Stimulated activated naive CD8-positive, alpha-beta T cell treated with anti-CD3 and anti-CD28 coated beads, Interleukin-15, amount 100 ng/mL, for 72 hours (primary cell): ENCODE measurements around the gene GRHPR.
"Not testable (repeated sequence)": the region's sequence is repeated elsewhere in the genome, so short reads cannot be mapped to it uniquely, and the experiment has no call there.

Experiments
- ATAC-seq: fragments of 150-1000 bp; cut with Tn5 transposase; 2 replicates; pipeline ENCODE4 v1.10.0; 2021; ENCODE audit warnings: mild to moderate bottlenecking, moderate library complexity
- DNase-seq, 2 donors: peaks; one replicate each; pipeline ENCODE4 v3.0.0; 2021 to 2022
- H3K27ac Mint-ChIP-seq, 2 donors: one replicate each; pipeline ENCODE4 v1.8.0; 2022; ENCODE audit warnings: mild to moderate bottlenecking in 2 of 2, mixed read lengths in 2 of 2, moderate library complexity in 2 of 2
- H3K27me3 Mint-ChIP-seq: one replicate; pipeline ENCODE4 v1.8.0; 2022; ENCODE audit warnings: mixed read lengths
- H3K4me1 Mint-ChIP-seq: one replicate; pipeline ENCODE4 v1.8.0; 2022; ENCODE audit warnings: mild to moderate bottlenecking, mixed read lengths
- H3K4me3 Mint-ChIP-seq, 2 donors: one replicate each; pipeline ENCODE4 v1.8.0; 2022; ENCODE audit warnings: mild to moderate bottlenecking in 2 of 2, mixed read lengths in 2 of 2, moderate library complexity in 1 of 2
- H3K9me3 Mint-ChIP-seq, 2 donors: one replicate each; pipeline ENCODE4 v1.8.0; 2022; ENCODE audit warnings: mixed read lengths in 2 of 2

Gene GRHPR

DNA sequence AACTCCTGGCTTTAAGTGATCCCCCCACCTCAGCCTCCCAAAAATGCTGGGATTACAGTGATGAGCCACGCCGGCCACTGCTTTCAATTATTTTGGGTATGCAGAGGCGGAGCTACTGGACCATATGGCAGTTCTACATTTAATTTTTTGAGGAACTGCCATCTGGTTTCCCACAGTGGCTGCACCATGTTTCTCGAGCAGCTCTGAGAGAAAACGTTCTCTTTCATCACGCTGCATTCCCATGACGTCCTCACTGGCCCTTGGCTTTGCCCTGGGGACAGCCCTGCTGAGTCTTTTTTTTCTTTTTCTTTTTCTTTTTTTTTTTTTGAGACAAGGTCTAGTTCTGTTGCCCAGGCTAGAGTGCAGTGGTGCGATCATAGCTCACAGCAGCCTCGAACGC is 35.5 kb upstream of the GRHPR start:
- DNase-seq, result no peak
- no peak for ATAC-seq
- Mint-ChIP-seq H3K4me3 (no peak overlapping the region), H3K9me3 (no peaks in the 10 kb centered on the region), H3K27me3 (no peaks in the 10 kb centered on the region), H3K4me1 (peaks cover 5% of the 10 kb centered on the region), H3K27ac (no peak overlapping the region)

DNA sequence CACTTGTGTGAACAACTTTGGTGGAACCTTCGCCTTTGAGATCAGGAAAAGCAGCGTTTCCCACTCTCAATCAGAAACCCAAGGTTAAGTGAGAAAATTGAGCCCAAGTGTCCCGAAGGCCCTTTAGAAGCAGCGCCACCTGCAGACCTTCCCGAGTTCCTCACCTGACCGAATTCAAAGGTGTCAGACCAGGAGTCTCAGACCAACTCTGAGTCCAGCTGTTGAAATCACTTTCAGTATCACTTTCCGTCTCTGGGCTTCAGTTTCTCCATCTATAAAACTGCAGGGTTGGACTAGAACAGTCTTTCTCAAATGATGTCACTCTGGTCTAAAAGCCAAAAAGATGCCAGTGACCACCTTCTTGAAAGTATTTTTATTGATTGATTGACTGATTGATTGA is 31.7 kb upstream of the GRHPR start:
- no peaks in the 10 kb centered on the region for H3K9me3 Mint-ChIP-seq
- no peaks in the 10 kb centered on the region for H3K27me3 Mint-ChIP-seq
- DNase-seq (peak in 1 of 2 donors; percentile 29), ATAC-seq (peak; percentile 52)
- H3K4me1 Mint-ChIP-seq, result peaks cover 5% of the 10 kb centered on the region
- H3K27ac Mint-ChIP-seq, result no peak overlapping the region
- H3K4me3 Mint-ChIP-seq, result no peak overlapping the region

- no peak for DNase-seq
- H3K27me3 Mint-ChIP-seq, result no peaks in the 10 kb centered on the region
- H3K9me3 Mint-ChIP-seq, result no peaks in the 10 kb centered on the region
- no peak overlapping the region for H3K27ac Mint-ChIP-seq
- H3K4me3 Mint-ChIP-seq, result no peak overlapping the region
- ATAC-seq, result no peak
- H3K4me1 Mint-ChIP-seq, result peaks cover 5% of the 10 kb centered on the region
These were observed 30.2 kb upstream of the GRHPR start for GRCh38 chr9:37392272-37392671.

DNA sequence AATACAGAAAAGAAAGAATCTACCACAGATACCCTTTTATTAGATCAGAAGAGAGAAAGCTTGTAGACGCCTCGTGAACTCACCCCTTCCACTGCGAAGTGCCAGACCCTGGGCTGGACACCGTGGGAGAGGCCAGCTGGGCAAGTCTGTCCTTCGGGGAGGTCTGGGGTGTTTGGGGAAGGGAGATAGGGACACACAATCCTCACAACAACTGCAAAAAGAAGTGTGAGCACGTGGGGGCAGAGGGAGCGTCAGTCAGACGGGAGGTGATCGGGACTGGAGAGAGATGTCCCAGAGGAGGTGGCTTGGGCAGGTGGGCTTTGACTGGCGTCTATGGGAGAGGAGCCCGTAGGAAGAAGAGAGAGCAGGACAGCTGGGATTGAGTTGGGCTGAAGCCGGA is 27.3 kb upstream of the GRHPR start:
- no peak for DNase-seq
- H3K27ac Mint-ChIP-seq, result peak overlapping the region in 1 of 2 donors; percentile 38

GRCh38 chr9:37395663-37396062 is 26.8 kb upstream of the GRHPR start:
- ATAC-seq, result no peak
- peaks cover 4% of the 10 kb centered on the region for H3K4me1 Mint-ChIP-seq
- H3K27ac Mint-ChIP-seq, result no peak overlapping the region
- H3K27me3 Mint-ChIP-seq, result no peaks in the 10 kb centered on the region
- H3K9me3 Mint-ChIP-seq, result no peaks in the 10 kb centered on the region
- no peak for DNase-seq
- no peak overlapping the region for H3K4me3 Mint-ChIP-seq

More for the DNA sequence above, 27.3 kb upstream of the GRHPR start:
- ATAC-seq, result no peak
- Mint-ChIP-seq H3K9me3 (no peaks in the 10 kb centered on the region), H3K27me3 (no peaks in the 10 kb centered on the region), H3K4me3 (no peak overlapping the region), H3K4me1 (peaks cover 5% of the 10 kb centered on the region)

DNA sequence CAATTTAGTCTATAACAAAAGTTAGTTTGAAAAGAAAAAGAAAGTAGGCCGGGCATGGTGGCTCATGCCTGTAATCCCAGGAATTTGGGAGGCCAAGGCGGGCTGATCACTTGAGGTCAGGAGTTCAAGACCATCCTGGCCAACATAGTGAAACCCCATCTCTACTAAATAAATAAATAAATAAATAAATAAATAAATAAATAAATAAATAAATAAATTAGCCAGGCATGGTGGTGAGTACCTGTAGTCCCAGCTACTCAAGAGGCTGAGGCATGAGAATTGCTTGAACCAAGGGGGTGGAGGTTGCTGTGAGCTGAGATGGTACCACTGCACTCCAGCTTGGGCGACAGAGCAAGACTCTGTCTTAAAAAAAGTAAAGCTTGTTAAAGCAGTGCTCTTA is 24.5 kb upstream of the GRHPR start:
- not testable (repeated sequence) for H3K27me3 Mint-ChIP-seq, H3K27ac Mint-ChIP-seq, ATAC-seq, H3K9me3 Mint-ChIP-seq, H3K4me1 Mint-ChIP-seq, DNase-seq, H3K4me3 Mint-ChIP-seq

DNA sequence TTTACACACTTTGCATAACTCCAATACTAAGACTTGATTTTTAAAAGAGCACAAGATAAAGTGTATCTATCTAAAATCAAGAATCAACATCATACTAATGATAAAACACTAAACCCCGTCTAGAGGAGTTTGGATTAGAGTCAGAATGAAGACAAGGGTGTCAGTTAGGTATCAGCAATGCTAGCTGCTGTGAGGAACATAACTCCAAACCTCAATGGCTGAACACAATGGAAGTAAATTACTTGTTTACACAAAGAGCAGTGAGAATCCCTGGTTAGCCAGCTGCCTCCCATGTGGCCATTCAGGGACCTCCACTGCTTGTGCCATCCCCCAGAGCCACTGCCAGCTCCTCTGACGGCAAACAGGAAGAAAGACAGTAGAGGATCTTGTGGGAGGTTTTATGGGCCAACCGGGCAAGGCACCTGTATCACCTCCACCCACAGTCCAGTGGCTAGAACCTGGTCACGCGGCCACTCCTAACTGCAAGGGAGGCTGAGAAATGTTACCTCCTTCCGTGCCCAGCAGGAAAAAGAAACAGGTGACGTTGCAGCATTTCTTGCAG is 24.0 kb upstream of the GRHPR start:
- H3K27ac Mint-ChIP-seq, result no peak overlapping the region
- H3K4me1 Mint-ChIP-seq, result peaks cover 8% of the 10 kb centered on the region
- H3K9me3 Mint-ChIP-seq, result no peaks in the 10 kb centered on the region
- no peaks in the 10 kb centered on the region for H3K27me3 Mint-ChIP-seq
- H3K4me3 Mint-ChIP-seq, result no peak overlapping the region
- DNase-seq (no peak), ATAC-seq (no peak)

DNA sequence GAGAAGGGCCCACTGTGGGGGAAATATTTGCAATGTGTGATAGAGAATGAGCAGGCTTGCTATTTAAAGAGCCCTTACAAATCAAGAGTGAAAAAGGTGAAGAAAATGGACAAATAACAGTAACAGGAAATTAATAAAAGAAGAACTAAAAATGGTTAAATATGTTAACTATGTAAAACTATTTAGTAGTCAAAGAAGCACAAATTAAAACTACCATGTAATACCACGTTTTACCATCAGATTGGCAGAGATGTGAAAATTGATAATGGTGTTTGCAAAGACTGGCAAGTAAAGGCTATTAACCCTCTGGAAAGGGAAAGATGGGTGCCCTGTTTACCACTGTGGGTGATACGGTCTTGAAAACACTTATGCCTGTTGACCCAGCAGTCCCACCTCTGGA is 23.2 kb upstream of the GRHPR start:
- ATAC-seq (no peak), DNase-seq (no peak)
- Mint-ChIP-seq H3K9me3 (no peaks in the 10 kb centered on the region), H3K27me3 (no peaks in the 10 kb centered on the region), H3K4me3 (no peak overlapping the region), H3K27ac (no peak overlapping the region), H3K4me1 (peaks cover 8% of the 10 kb centered on the region)

GRCh38 chr9:37404590-37404989 is 17.9 kb upstream of the GRHPR start:
- H3K4me3 Mint-ChIP-seq, result no peak overlapping the region
- H3K4me1 Mint-ChIP-seq, result peaks cover 14% of the 10 kb centered on the region
- H3K27me3 Mint-ChIP-seq, result no peaks in the 10 kb centered on the region
- H3K27ac Mint-ChIP-seq, result no peak overlapping the region
- no peaks in the 10 kb centered on the region for H3K9me3 Mint-ChIP-seq
- ATAC-seq, result no peak
- DNase-seq, result no peak

GRCh38 chr9:37405350-37405749 is 17.1 kb upstream of the GRHPR start:
- DNase-seq (no peak), ATAC-seq (no peak)
- Mint-ChIP-seq H3K4me3 (no peak overlapping the region), H3K9me3 (no peaks in the 10 kb centered on the region), H3K4me1 (peaks cover 18% of the 10 kb centered on the region), H3K27ac (no peak overlapping the region), H3K27me3 (no peaks in the 10 kb centered on the region)

DNA sequence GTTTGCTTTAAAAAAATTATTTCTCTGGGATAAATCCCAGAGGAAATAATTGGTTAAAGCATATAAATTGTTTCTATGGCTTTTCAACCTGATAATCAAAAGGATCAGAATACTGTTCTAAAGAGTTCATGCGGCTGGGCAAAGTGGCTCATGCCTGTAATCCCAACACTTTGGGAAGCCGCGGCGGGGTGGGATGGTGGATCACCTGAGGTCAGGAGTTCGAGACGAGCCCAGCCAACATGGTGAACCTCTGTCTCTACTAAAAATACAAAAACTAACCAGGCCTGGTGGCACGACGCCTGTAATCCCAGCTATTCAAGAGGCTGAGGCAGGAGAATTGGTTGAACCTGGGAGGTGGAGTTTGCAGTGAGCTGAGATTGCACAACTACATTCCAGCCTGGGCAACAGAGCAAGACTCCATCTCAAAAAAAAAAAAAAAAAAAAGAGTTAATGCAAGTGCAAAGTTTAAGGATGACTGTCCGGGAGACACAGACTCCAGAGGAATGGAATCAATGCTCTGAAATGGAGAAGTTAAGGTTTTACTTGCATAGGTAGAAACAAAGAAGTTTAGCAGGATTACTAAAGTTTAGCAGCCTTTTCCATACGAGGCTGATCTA is 16.6 kb upstream of the GRHPR start:
- no peaks in the 10 kb centered on the region for H3K9me3 Mint-ChIP-seq
- no peaks in the 10 kb centered on the region for H3K27me3 Mint-ChIP-seq
- H3K27ac Mint-ChIP-seq, result no peak overlapping the region
- no peak overlapping the region for H3K4me3 Mint-ChIP-seq
- DNase-seq (no peak), ATAC-seq (no peak)
- H3K4me1 Mint-ChIP-seq, result peaks cover 21% of the 10 kb centered on the region

DNA sequence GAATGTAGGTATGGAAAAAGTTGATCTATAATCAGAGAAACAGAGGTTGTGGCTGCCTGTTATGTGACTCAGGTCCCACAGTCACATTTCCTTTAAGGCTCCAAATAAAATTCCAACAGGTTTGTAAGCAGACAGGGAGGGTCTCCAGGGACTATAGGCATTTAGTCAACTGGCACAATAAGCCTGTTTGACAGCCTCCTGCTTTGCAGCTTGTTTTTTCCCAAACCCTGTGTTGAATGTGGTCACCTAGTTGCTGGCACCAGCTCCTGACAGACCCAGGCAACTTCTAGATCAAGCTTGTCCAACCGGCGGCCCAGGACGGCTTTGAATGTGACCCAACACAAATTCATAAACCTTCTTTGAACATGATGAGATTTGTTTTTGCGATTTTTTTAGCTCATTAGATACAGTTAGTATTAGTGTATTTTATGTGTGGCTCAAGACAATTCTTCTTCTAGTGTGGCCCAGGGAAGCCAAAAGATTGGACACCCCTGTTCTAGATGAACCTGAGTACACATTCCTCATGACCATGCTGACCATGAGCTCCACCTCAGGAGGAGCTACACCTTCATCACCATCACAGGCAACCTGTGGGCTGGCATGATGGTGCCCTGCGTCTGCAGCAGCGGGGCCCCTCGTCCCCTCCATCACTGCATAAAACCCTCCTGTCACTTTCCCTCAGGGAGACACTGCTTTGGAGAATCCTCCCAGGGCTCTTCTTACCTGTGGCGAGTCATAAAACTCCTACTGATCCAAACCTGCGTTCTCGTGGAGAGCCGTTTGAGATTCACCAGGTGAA is 15.7 kb upstream of the GRHPR start:
- DNase-seq (no peak), ATAC-seq (no peak)
- Mint-ChIP-seq H3K9me3 (no peaks in the 10 kb centered on the region), H3K27ac (no peak overlapping the region), H3K4me1 (peaks cover 25% of the 10 kb centered on the region), H3K27me3 (no peaks in the 10 kb centered on the region), H3K4me3 (no peak overlapping the region)

- no peak overlapping the region for H3K27ac Mint-ChIP-seq
These were observed 15.0 kb upstream of the GRHPR start for GRCh38 chr9:37407468-37407867.

DNA sequence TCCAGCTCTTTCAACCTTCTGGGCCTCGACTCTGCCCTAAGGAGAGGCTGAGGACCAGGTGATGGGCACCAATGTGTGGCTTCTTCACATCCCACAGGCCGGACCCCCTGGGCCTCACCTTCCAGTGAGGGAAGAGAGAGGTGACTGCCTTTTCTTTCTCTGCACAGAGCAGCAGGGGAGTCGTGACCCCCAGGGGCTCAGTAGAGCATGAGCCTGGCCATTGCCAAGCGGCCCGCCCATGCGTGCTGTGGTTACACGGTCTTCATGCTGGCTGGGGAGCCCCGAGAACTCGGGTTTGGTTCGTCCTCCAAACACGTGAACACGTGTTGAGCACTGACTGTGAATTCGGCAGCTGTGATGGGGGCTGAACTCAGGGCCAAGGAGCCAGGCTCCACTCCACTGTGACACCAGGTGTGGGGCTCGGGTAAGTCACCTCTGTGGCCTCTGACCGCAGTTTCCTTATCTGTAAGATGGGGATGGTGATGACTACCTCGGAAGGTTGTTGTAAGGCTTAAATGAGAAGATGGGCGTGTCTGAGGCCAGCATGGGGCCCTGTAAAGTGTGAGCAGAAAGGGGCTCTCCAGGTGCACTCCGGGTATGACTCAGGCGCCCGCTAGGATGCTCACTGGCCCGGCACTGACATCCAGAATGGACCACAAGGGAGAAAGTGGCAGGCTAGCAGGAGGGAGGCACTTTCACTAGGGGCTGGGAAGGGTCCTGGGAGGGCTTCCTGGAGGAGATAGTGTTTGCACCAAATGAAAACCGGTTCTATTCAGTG is 13.4 kb upstream of the GRHPR start:
- Mint-ChIP-seq H3K4me3 (no peak overlapping the region), H3K4me1 (peaks cover 18% of the 10 kb centered on the region), H3K9me3 (no peaks in the 10 kb centered on the region), H3K27me3 (no peaks in the 10 kb centered on the region), H3K27ac (no peak overlapping the region)
- ATAC-seq, result peak; percentile 88
- DNase-seq, result peak in 1 of 2 donors; percentile 67

More at GRCh38 chr9:37407468-37407867, 15.0 kb upstream of the GRHPR start:
- Mint-ChIP-seq H3K4me1 (peaks cover 25% of the 10 kb centered on the region), H3K9me3 (no peaks in the 10 kb centered on the region), H3K27me3 (no peaks in the 10 kb centered on the region), H3K4me3 (no peak overlapping the region)
- ATAC-seq (no peak), DNase-seq (no peak)

- Mint-ChIP-seq H3K4me1 (peaks cover 24% of the 10 kb centered on the region), H3K9me3 (no peaks in the 10 kb centered on the region), H3K27me3 (peaks cover 10% of the 10 kb centered on the region), H3K27ac (peak overlapping the region in 1 of 2 donors; percentile 7), H3K4me3 (no peak overlapping the region)
- ATAC-seq (no peak), DNase-seq (no peak)
These were observed 12.1 kb upstream of the GRHPR start for GRCh38 chr9:37410354-37410861.
